Body of pancreas (tissue), 4 donors: Measurements from ENCODE around the gene WWC2.

ENCODE experiments used
- POLR2A ChIP-seq, 3 donors: fragments of 450-650 bp; IDR thresholded peaks; one replicate each; pipeline ENCODE4 v1.6.1; 2016; ENCODE audit warnings: antibody characterized with exemption in 3 of 3, mild to moderate bottlenecking in 2 of 3
- TF ChIP-seq, protein P1 (sequence below), 7 experiments: fragments of 450-650 bp in 4 of 7; fragments of 200-600 bp in 3 of 7; sonication (generic) in 3 of 7; IDR thresholded peaks; one replicate each; pipeline ENCODE4 v1.5.1; 2016 to 2019; ENCODE audit warnings: antibody characterized with exemption in 7 of 7

DNA sequence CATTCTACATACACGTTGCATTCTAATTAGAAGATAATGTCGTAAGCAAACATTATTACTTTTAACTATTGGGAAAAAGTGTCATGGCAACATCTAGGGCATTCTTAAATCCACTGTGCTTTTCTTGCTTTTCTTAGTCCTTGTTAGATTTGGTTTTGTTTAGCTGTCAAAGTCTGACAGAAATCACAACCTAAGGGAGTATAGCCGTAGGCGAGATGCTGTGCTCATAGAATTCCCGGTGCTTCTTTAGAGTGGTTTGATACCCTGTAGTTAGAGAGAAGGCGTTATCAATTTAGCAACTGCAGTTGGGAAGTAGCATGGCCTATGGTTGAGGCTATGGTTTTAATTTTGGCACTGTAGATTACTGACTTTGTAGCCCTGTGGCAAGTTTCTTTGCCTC, 45.7 kb downstream of the WWC2 start:
- TF ChIP-seq, protein P1, sequence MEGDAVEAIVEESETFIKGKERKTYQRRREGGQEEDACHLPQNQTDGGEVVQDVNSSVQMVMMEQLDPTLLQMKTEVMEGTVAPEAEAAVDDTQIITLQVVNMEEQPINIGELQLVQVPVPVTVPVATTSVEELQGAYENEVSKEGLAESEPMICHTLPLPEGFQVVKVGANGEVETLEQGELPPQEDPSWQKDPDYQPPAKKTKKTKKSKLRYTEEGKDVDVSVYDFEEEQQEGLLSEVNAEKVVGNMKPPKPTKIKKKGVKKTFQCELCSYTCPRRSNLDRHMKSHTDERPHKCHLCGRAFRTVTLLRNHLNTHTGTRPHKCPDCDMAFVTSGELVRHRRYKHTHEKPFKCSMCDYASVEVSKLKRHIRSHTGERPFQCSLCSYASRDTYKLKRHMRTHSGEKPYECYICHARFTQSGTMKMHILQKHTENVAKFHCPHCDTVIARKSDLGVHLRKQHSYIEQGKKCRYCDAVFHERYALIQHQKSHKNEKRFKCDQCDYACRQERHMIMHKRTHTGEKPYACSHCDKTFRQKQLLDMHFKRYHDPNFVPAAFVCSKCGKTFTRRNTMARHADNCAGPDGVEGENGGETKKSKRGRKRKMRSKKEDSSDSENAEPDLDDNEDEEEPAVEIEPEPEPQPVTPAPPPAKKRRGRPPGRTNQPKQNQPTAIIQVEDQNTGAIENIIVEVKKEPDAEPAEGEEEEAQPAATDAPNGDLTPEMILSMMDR (IDR thresholded peaks at IDR 0.05) = no peak
- no peak for TF ChIP-seq POLR2A (IDR thresholded peaks at IDR 0.05)
